ENCODE measurements around the gene TSHZ1.

TSHZ1 gene

GRCh38 chr18:75248426-75249174 lies 38.0 kb downstream of the TSHZ1 start:
- DNase-seq, result no peak

- DNase-seq, result no peak
These were observed 38.5 kb downstream of the TSHZ1 start for GRCh38 chr18:75249175-75249518.

- DNase-seq, result peak in 3 of 6 experiments; percentile 8 to 19 (median 11)
These were observed 39.3 kb downstream of the TSHZ1 start for GRCh38 chr18:75249672-75250470.

- DNase-seq, result no peak
These were observed 39.8 kb downstream of the TSHZ1 start for GRCh38 chr18:75250471-75250821.

- DNase-seq, result no peak
These were observed 40.9 kb downstream of the TSHZ1 start for GRCh38 chr18:75251466-75251865.

GRCh38 chr18:75252136-75252535 lies 41.5 kb downstream of the TSHZ1 start:
- DNase-seq, result no peak

- DNase-seq, result no peak
These were observed 42.4 kb downstream of the TSHZ1 start for GRCh38 chr18:75253043-75253442.

GRCh38 chr18:75253784-75254183 lies 43.2 kb downstream of the TSHZ1 start:
- DNase-seq, result no peak

- no peak for DNase-seq
These were observed 44.5 kb downstream of the TSHZ1 start for GRCh38 chr18:75255094-75255493.

- no peak for DNase-seq
These were observed 45.8 kb downstream of the TSHZ1 start for GRCh38 chr18:75256376-75256775.

- DNase-seq, result no peak
These were observed 47.0 kb downstream of the TSHZ1 start for GRCh38 chr18:75257605-75258004.

GRCh38 chr18:75261430-75262223 lies 51.0 kb downstream of the TSHZ1 start:
- DNase-seq, result no peak

GRCh38 chr18:75262511-75262910 lies 51.9 kb downstream of the TSHZ1 start:
- no peak for DNase-seq

- DNase-seq, result no peak
These were observed 53.6 kb downstream of the TSHZ1 start for GRCh38 chr18:75264195-75264594.

GRCh38 chr18:75264926-75265597 lies 54.5 kb downstream of the TSHZ1 start:
- no peak for DNase-seq

- DNase-seq, result no peak
These were observed 55.3 kb downstream of the TSHZ1 start for GRCh38 chr18:75265872-75266271.

- DNase-seq, result no peak
These were observed 57.2 kb downstream of the TSHZ1 start for GRCh38 chr18:75267643-75268363.

- DNase-seq, result no peak
These were observed 57.7 kb downstream of the TSHZ1 start for GRCh38 chr18:75268364-75268646.

GRCh38 chr18:75269124-75269680 lies 58.6 kb downstream of the TSHZ1 start:
- DNase-seq, result no peak

- DNase-seq, result no peak
These were observed 59.1 kb downstream of the TSHZ1 start for GRCh38 chr18:75269696-75270095.

- DNase-seq, result no peak
These were observed 61.4 kb downstream of the TSHZ1 start for GRCh38 chr18:75271952-75272351.

- no peak for DNase-seq
These were observed 63.2 kb downstream of the TSHZ1 start for GRCh38 chr18:75273817-75274216.

All from stimulated activated naive CD4-positive, alpha-beta T cell (primary cell).